NCI-H1694 (cell line): ENCODE results near the gene LGALS4.
"Not testable (repeated sequence)": the region's sequence is repeated elsewhere in the genome, so short reads cannot be mapped to it uniquely, and the experiment has no call there.

Experiments
- DNase-seq: peaks from one replicate; lab custom pipeline; 2025; lab: John Stamatoyannopoulos, UW

Gene LGALS4

GRCh38 chr19:38770228-38770948 is 42.4 kb downstream of the LGALS4 start:
- not testable (repeated sequence) for DNase-seq

DNA sequence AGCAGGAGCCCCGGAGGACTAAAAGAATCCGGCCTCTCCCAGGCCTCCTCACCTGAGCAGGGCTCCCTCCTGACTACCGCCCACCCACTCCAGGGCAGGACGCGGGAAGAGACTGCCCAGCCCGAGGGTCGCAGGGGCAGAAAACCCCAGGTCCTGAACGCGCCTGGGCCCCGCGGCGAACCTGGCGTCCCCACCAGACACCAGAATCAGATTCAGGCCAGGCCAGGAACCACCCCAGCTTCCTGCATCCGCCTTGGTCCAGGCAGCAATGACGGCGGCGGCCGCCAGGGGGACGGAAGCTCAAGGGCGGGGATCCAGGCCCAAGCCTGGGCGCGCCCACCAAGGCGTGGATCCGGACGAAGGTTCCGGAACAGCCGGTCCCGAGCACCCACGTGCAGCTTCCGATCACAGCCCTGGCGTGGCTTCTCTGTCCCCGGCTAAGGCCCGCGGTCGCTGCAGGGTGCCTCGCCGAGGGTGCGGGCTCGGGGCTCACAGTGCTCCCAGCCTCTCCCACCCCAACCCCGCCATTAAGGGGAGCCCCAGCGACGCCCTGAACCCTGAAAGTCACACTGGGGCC is 43.0 kb downstream of the LGALS4 start:
- no peak for DNase-seq

DNA sequence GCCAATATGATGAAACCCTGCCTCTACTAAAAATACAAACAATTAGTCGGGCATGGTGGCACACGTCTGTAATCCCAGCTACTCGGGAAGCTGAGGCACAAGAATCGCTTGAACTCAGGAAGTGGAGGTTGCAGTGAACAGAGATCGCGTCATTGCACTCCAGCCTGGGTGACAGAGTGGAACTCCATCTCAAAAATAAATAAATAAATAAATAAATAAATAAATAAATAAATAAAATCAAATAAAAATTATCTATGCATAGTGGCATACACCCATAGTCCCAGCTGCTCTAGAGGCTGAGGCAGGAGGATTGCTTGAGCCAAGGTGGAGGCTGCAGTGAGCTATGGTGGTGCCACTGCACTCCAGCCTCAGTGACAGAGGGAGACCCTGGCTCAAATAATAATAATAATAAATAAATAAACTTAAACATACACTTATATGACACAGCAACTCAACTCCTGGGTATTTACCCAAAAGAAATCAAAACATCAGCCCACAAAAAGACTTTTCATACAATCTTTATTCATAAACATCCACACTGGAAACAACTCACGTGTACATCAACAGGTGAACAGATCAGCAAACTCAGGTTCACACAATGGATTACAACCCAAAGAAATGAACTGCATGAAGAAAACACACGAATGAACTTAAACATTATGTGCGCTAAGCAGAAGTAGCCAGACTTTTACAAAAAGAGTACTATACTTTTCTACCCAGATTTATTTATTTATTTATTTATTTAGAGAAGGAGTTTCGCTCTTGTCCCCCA is 46.3 kb downstream of the LGALS4 start:
- DNase-seq: no peak

- DNase-seq: no peak
These were observed 47.5 kb downstream of the LGALS4 start for GRCh38 chr19:38765214-38765613.

DNA sequence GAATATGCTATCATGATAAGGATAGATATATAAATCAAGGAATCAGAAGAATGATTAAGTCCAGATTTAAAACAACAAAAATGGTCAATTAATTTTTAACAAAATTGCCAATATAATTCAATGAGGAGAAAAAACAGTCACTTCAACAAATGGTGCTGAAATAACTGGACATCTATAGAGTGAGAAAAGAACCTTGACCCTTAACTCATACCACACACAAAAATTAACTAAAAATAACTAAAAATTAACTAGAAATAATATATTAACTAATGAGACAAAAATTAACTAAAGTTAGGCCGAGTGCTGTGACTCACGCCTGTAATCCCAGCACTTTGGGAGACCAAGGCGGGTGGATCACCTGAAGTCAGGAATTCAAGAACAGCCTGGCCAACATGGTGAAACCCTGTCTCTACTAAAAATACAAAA is 48.9 kb downstream of the LGALS4 start:
- DNase-seq: no peak

DNA sequence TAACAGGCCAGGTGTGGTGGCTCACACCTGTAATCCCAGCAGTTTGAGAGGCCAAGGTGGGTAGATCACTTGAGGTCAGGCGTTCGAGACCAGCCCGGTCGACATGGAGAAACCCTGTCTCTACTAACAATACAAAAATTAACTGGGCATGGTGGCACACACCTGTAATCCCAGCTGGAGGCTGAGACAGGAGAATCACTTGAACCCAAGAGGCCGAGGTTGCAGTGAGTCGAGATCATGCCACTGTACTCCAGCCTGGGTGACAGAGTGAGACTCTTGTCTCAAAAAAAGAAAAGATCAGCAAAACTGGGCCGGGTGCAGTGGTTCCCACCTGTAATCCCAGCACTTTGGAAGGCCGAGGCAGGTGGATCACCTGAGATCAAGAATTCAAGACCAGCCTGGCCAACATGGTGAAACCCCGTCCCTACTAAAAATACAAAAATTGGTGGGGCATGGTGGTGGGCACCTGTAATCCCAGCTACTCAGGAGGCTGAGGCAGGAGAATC is 50.8 kb downstream of the LGALS4 start:
- not testable (repeated sequence) for DNase-seq

DNA sequence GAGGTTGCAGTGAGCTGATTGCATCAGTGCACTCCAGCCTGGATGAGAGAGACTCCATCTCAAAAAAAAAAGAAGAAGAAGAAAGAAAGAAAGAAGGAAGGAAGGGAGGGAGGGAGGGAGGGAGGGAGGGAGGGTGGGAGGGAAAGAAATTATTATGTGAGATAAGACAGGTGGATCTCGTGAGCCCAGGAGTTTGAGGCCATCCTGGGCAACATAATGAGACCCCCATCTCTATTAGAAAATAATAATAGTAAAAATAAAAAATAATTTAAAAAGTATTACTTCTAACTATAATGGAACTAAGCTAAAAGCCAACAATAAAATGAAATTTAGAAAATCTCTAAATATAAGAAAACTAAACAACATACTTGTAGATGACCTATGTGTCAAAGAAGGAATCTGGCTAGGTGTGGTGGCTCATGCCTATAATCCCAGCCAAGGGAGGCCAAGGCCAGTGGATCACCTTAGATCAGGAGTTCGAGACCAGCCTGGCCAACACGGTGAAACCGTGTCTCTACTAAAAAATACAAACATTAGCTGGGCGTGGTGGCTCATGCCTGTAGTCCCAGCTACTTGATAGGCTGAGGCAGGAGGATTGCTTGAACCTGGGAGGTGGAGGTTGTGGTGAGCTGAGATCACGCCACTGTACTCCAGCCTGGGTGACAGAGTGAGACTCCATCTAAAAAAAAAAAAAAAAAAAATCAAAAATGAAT is 51.8 kb downstream of the LGALS4 start:
- not testable (repeated sequence) for DNase-seq

- DNase-seq: no peak
These were observed 53.1 kb downstream of the LGALS4 start for GRCh38 chr19:38759590-38760003.

GRCh38 chr19:38754196-38754595 is 58.5 kb downstream of the LGALS4 start:
- not testable (repeated sequence) for DNase-seq

DNA sequence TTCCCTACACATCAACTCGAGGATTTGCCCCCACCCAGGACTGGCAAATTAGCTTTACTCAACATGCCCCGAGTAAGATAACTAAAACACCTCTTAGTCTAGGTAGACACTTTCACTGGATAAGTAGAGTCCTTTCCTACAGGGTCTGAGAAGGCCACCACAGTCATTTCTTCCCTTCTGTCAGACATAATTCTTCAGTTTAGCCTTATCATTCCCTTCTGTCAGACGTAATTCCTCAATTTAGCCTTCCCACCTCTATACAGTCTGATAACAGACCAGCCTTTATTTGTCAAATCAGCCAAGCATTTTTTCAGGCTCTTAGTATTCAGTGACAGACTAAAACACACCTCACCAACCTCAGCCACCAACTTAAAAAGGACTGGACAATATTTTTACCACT is 59.0 kb downstream of the LGALS4 start:
- DNase-seq: not testable (repeated sequence)
